ENCODE data around the gene ZNF574.

- no peak for TF ChIP-seq CTCF (IDR thresholded peaks at IDR 0.05)
- TF ChIP-seq POLR2A (IDR thresholded peaks at IDR 0.05) = no peak
Measured at GRCh38 chr19:42091300-42091699, 15.3 kb downstream of the ZNF574 start.
